ENCODE measurements around the gene CYYR1.

GRCh38 chr21:26433386-26433785 lies 139.7 kb downstream of the CYYR1 start:
- TF ChIP-seq CTCF (optimal IDR thresholded peaks at IDR 0.05 in 1 of 3, IDR thresholded peaks at IDR 0.05 in 1 of 3, conservative IDR thresholded peaks at IDR 0.05 in 1 of 3; ENCODE audit: extremely low read depth in 1 of 3, insufficient read depth in 2 of 3, low read length in 3 of 3) (no peak), EZH2 (IDR thresholded peaks at IDR 0.05; ENCODE audit: low read length) (no peak)

All from keratinocyte (primary cell).